ENCODE measurements around the gene LIN28B.

GRCh38 chr6:105029581-105029980, 72.7 kb downstream of the LIN28B start:
- TF ChIP-seq CTCF (IDR thresholded peaks at IDR 0.05) (no peak), POLR2A (IDR thresholded peaks at IDR 0.05) (no peak)
